GM12874 (cell line): Measurements from ENCODE around the gene ZNF804A.

Experiments used
- TF ChIP-seq, protein P1 (sequence below): IDR thresholded peaks from 2 replicates; pipeline ENCODE4 v1.5.1; 2011; ENCODE audit warnings: low read depth, mild to moderate bottlenecking, control low read depth, low read length, moderate library complexity; ENCODE audit not compliant: insufficient read depth

ZNF804A gene

DNA sequence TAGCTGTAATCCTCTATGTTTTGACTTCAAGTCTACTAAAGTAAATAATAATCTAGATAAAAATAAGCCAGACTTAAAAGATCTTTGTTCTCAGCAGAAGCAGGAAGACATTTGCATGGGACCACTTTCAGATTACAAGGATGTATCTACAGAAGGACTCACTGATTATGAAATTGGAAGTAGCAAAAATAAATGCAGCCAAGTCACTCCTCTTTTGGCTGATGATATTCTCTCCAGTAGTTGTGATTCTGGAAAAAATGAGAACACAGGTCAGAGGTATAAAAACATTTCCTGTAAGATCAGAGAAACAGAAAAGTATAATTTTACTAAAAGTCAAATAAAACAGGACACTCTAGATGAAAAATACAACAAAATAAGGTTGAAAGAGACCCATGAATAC, 338.4 kb downstream of the ZNF804A start:
- TF ChIP-seq, protein P1, sequence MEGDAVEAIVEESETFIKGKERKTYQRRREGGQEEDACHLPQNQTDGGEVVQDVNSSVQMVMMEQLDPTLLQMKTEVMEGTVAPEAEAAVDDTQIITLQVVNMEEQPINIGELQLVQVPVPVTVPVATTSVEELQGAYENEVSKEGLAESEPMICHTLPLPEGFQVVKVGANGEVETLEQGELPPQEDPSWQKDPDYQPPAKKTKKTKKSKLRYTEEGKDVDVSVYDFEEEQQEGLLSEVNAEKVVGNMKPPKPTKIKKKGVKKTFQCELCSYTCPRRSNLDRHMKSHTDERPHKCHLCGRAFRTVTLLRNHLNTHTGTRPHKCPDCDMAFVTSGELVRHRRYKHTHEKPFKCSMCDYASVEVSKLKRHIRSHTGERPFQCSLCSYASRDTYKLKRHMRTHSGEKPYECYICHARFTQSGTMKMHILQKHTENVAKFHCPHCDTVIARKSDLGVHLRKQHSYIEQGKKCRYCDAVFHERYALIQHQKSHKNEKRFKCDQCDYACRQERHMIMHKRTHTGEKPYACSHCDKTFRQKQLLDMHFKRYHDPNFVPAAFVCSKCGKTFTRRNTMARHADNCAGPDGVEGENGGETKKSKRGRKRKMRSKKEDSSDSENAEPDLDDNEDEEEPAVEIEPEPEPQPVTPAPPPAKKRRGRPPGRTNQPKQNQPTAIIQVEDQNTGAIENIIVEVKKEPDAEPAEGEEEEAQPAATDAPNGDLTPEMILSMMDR = no peak

DNA sequence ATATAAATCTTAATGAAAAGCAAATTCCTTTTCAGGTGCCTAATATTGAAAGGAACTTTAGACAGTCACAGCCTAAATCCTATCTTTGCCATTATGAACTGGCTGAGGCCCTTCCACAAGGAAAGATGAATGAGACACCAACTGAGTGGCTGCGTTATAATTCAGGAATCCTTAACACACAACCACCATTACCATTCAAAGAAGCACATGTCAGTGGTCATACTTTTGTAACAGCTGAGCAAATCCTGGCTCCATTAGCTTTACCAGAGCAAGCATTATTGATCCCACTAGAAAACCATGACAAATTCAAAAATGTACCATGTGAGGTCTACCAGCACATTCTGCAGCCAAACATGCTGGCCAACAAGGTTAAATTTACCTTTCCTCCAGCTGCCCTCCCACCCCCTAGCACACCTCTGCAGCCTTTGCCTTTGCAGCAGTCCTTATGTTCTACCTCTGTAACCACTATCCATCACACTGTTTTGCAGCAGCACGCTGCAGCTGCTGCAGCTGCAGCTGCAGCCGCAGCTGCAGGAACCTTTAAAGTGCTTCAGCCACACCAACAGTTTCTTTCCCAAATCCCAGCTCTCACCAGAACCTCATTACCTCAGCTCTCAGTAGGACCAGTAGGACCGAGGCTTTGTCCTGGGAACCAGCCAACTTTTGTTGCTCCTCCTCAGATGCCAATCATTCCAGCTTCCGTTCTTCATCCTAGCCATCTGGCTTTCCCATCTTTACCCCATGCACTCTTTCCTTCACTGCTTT, 340.1 kb downstream of the ZNF804A start:
- TF ChIP-seq, protein P1 = no peak

DNA sequence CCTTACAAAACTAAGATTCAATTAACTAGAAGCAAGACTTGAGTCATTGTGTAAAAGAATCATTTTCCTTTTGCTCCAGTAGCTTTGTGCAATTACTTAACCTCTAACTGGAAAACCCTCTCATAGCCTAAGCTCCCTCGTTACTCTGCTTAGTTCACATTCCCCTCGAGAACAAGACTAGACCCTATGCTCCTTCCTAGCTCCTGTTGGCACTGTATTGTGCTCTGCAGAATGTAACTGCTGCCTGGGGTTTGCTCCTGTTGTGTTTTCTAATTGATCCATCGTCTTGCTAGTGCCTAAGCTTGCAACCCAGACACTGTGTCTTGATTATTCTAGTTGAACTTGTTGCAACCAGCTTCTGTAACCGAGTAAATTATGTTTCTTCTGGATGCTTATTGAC, 347.0 kb downstream of the ZNF804A start:
- TF ChIP-seq, protein P1 = no peak

DNA sequence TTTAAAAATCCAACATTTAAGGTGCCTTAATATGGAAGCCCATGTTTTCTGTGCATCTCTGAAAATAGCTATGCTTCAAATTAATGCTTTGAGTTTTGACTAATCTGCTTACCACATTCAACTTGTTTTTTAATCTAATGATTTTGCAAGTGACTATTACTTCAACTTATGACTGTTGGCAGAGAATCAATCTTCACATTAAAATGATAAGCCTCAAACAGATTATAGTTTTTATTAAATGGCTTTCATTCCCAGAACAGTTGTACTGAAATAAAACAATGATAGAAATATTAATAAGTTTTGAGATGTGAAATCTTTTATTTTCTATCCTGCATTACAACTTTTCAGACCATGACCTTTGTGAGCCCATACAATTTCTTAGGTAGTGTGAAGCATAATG, 347.5 kb downstream of the ZNF804A start:
- TF ChIP-seq, protein P1 = no peak

DNA sequence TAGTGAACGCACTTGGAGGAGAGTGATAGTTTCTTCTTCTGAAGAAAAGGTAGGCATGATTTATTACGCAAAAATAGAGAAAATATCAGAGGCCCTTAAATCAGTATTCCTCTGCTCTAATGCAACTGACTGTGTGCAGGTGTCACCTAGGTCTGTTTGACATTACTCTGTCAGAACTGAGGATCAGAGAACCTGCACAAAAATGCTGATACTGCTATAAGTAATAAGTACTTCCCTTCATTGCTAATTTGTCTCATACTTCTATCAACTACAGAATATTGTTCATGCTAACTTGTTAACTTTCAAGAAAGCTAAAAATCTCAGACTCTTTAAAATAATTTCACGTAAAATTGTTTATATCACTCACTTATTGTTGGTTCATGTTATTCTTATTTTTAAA, 358.5 kb downstream of the ZNF804A start:
- TF ChIP-seq, protein P1 = no peak

DNA sequence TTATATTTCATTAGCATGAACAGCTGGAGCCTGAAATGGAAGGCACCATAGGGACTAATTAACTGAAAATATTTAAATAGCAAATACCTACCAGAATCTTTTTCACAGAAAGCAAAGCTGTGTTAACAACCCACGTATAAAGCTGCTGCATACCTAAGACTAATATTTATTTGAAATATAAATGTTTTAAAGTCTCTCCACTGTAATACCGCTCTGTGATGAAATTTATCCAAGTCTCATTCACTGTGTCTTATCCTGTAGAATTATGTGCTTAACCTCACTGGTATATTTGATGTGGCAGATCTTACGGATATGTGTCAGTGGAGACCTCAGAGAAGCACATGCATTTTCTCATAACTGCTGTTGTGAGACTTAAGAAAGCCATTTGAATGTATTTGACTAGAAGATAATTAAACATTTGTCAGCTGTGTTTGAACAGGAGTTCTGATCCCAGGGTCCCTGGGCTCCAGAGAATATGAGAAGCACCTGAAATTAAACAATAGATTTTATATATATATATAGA, 373.3 kb downstream of the ZNF804A start:
- TF ChIP-seq, protein P1 = no peak
